ENCODE results near the gene TYK2. TPM values are rescaled to one million over a fixed set of nuclear protein-coding genes. Genes with fewer than 3 reads are reported as not detected.
"Not testable (repeated sequence)": the region's sequence is repeated elsewhere in the genome, so short reads cannot be mapped to it uniquely, and the experiment has no call there.

The TYK2 gene
- total RNA-seq, 6 donors from 2014 or later, result 91.5 to 569 (median 152) TPM

- H3K36me3 ChIP-seq, result peaks cover 25 to 85% (median 72%) of the 10 kb centered on the region in 4 donors
- WGBS, 2 donors, result 95 to 96% methylated on average over 13 to 15 of the region's 15 CpGs
- DNase-seq, result no peak
These were observed 12.1 kb downstream of the TYK2 start for GRCh38 chr19:10368101-10368803.

GRCh38 chr19:10366950-10367512 is 13.3 kb downstream of the TYK2 start:
- peaks cover 28 to 96% (median 81%) of the 10 kb centered on the region in 4 donors for H3K36me3 ChIP-seq
- not testable (repeated sequence) for H3K9me3 ChIP-seq; H3K4me1 ChIP-seq; DNase-seq; H3K27me3 ChIP-seq; H3K4me3 ChIP-seq; H3K27ac ChIP-seq; ATAC-seq (ENCODE audit: low FRiP score in 2 of 2)
- 91 to 96% methylated on average over 4 of the region's 4 CpGs for WGBS, 2 donors

More at GRCh38 chr19:10368101-10368803, 12.1 kb downstream of the TYK2 start:
- no peak for ATAC-seq (ENCODE audit: low FRiP score in 2 of 2)
- Histone ChIP-seq H3K4me3 (no peak overlapping the region), H3K27ac (no peak overlapping the region), H3K4me1 (peaks cover 0 to 5% (median 0%) of the 10 kb centered on the region in 4 donors), H3K9me3 (no peaks in the 10 kb centered on the region), H3K27me3 (no peaks in the 10 kb centered on the region)
- TF ChIP-seq POLR2A (IDR thresholded peaks at IDR 0.05), result no peak
- TF ChIP-seq EP300 (IDR thresholded peaks at IDR 0.05), result no peak
- TF ChIP-seq CTCF (IDR thresholded peaks at IDR 0.05), result no peak
- no peak for TF ChIP-seq POLR2AphosphoS5 (IDR thresholded peaks at IDR 0.05)

- TF ChIP-seq CTCF (IDR thresholded peaks at IDR 0.05) (no peak), POLR2A (IDR thresholded peaks at IDR 0.05) (no peak), POLR2AphosphoS5 (IDR thresholded peaks at IDR 0.05) (no peak), EP300 (IDR thresholded peaks at IDR 0.05) (no peak)
- no peak overlapping the region for H3K27ac ChIP-seq
- H3K27me3 ChIP-seq, result no peaks in the 10 kb centered on the region
- DNase-seq (peak in 1 of 2 donors; percentile 73), ATAC-seq (ENCODE audit: low FRiP score in 2 of 2) (no peak)
- WGBS, 2 donors, result 96 to 97% methylated on average over 15 to 21 of the region's 23 CpGs
- H3K9me3 ChIP-seq, result no peaks in the 10 kb centered on the region
- no peaks in the 10 kb centered on the region for H3K4me1 ChIP-seq
- no peak overlapping the region for H3K4me3 ChIP-seq
- H3K36me3 ChIP-seq, result peaks cover 33 to 98% (median 90%) of the 10 kb centered on the region in 4 donors
These were observed 14.9 kb downstream of the TYK2 start for GRCh38 chr19:10365518-10365917.

- ATAC-seq (ENCODE audit: low FRiP score in 2 of 2), result no peak
- Histone ChIP-seq H3K4me1 (no peaks in the 10 kb centered on the region), H3K27me3 (no peaks in the 10 kb centered on the region), H3K27ac (no peak overlapping the region), H3K4me3 (no peak overlapping the region), H3K36me3 (peaks cover 33 to 98% (median 89%) of the 10 kb centered on the region in 4 donors), H3K9me3 (no peaks in the 10 kb centered on the region)
- DNase-seq, result peak in 1 of 2 donors; percentile 72
- WGBS, 2 donors, result 66 to 89% methylated on average over 5 to 16 of the region's 19 CpGs
- TF ChIP-seq EP300 (IDR thresholded peaks at IDR 0.05), result no peak
- TF ChIP-seq CTCF (IDR thresholded peaks at IDR 0.05), result no peak
- TF ChIP-seq POLR2AphosphoS5 (IDR thresholded peaks at IDR 0.05), result no peak
- no peak for TF ChIP-seq POLR2A (IDR thresholded peaks at IDR 0.05)
These were observed 15.7 kb downstream of the TYK2 start for GRCh38 chr19:10364644-10365043.

GRCh38 chr19:10363789-10364281 is 16.5 kb downstream of the TYK2 start:
- no peak for DNase-seq
- Histone ChIP-seq H3K27ac (no peak overlapping the region), H3K27me3 (no peaks in the 10 kb centered on the region), H3K4me1 (no peaks in the 10 kb centered on the region), H3K4me3 (no peak overlapping the region), H3K9me3 (no peaks in the 10 kb centered on the region), H3K36me3 (peaks cover 37 to 98% (median 91%) of the 10 kb centered on the region in 4 donors)
- TF ChIP-seq EP300 (IDR thresholded peaks at IDR 0.05) (no peak), POLR2AphosphoS5 (IDR thresholded peaks at IDR 0.05) (no peak), POLR2A (IDR thresholded peaks at IDR 0.05) (no peak), CTCF (IDR thresholded peaks at IDR 0.05) (no peak)
- ATAC-seq (ENCODE audit: low FRiP score in 2 of 2), result no peak
- WGBS, 2 donors, result 89 to 100% methylated on average over 6 to 12 of the region's 12 CpGs
